Lower leg skin (tissue), 4 donors: ENCODE results near the gene PCDH9. TPM values are rescaled to one million over a fixed set of nuclear protein-coding genes. Genes with fewer than 3 reads are reported as not detected.

Source experiments
- DNase-seq, 2 donors: peaks; one replicate each; pipeline ENCODE4 v3.0.0-alpha.2; 2019; ENCODE audit warnings: low spot score in 2 of 2
- H3K4me3 ChIP-seq: fragments of 200-600 bp; sonication (generic); 2 replicates; pipeline ENCODE4 v1.5.1; 2017; ENCODE audit warnings: mild to moderate bottlenecking, low read depth; ENCODE audit not compliant: poor library complexity, severe bottlenecking
- CTCF ChIP-seq, 3 donors: fragments of 450-650 bp; IDR thresholded peaks; one replicate each; pipeline ENCODE4 v1.5.1; 2016; ENCODE audit warnings: antibody characterized with exemption in 3 of 3, mild to moderate bottlenecking in 3 of 3, moderate library complexity in 2 of 3
- POLR2A ChIP-seq, 2 donors: fragments of 450-650 bp; IDR thresholded peaks; one replicate each; pipeline ENCODE4 v1.6.1; 2016 to 2017; ENCODE audit warnings: antibody characterized with exemption in 2 of 2, mild to moderate bottlenecking in 1 of 2, moderate library complexity in 1 of 2
- WGBS, 2 donors: methylation state at CpG; one replicate each; pipeline ENCODE4 v1.1.5; 2018; 5-methylcytosine and 5-hydroxymethylcytosine counted together
- intact Hi-C: fragments of 100-400 bp; cut with DNase I; formaldehyde crosslinking; loops from one replicate; pipeline ENCODE4 v1.15.0; 2023; ENCODE audit warnings: low total_unique reads
- total RNA-seq, 4 donors: library from RNA; depleted of rRNA; stranded (reverse); fragments of >200 nt; gene quantifications; one replicate each; pipeline ENCODE4 v1.1.0, GENCODE V29; 2016

Gene PCDH9
- total RNA-seq, 4 donors from 2014 or later = 0.21 to 0.84 (median 0.36) TPM

- TF ChIP-seq CTCF (IDR thresholded peaks at IDR 0.05) (no peak), POLR2A (IDR thresholded peaks at IDR 0.05) (no peak)
- no peak overlapping the region for H3K4me3 ChIP-seq
- WGBS, 2 donors = 78 to 86% methylated on average over 1 of the region's 1 CpG
- intact Hi-C loops = no loop called here
- no peak for DNase-seq
Measured at GRCh38 chr13:67131393-67131792, 98.7 kb downstream of the PCDH9 start.

GRCh38 chr13:67130444-67130843, 99.7 kb downstream of the PCDH9 start:
- TF ChIP-seq CTCF (IDR thresholded peaks at IDR 0.05) (no peak), POLR2A (IDR thresholded peaks at IDR 0.05) (no peak)
- H3K4me3 ChIP-seq = no peak overlapping the region
- 89 to 98% methylated on average over 4 of the region's 5 CpGs for WGBS, 2 donors
- DNase-seq = no peak
- intact Hi-C loops = no loop called here

GRCh38 chr13:67128136-67128535, 102.0 kb downstream of the PCDH9 start:
- intact Hi-C loops = no loop called here
- no peak for DNase-seq
- no peak for TF ChIP-seq POLR2A (IDR thresholded peaks at IDR 0.05)
- TF ChIP-seq CTCF (IDR thresholded peaks at IDR 0.05) = no peak
- no peak overlapping the region for H3K4me3 ChIP-seq
- WGBS, 2 donors = 82 to 84% methylated on average over 3 of the region's 3 CpGs

GRCh38 chr13:67125681-67126080, 104.5 kb downstream of the PCDH9 start:
- no peak for DNase-seq

GRCh38 chr13:67123165-67123564, 107.0 kb downstream of the PCDH9 start:
- no peak for TF ChIP-seq CTCF (IDR thresholded peaks at IDR 0.05)
- TF ChIP-seq POLR2A (IDR thresholded peaks at IDR 0.05) = no peak
- H3K4me3 ChIP-seq = no peak overlapping the region
- intact Hi-C loops = no loop called here
- 24 to 25% methylated on average over 3 of the region's 3 CpGs for WGBS, 2 donors
- DNase-seq = no peak

More at GRCh38 chr13:67125681-67126080, 104.5 kb downstream of the PCDH9 start:
- intact Hi-C loops = no loop called here
- TF ChIP-seq CTCF (IDR thresholded peaks at IDR 0.05) (no peak), POLR2A (IDR thresholded peaks at IDR 0.05) (no peak)
- no peak overlapping the region for H3K4me3 ChIP-seq

- 59 to 75% methylated on average over 6 of the region's 6 CpGs for WGBS, 2 donors
- intact Hi-C loops = no loop called here
- no peak for DNase-seq
- no peak overlapping the region for H3K4me3 ChIP-seq
- TF ChIP-seq POLR2A (IDR thresholded peaks at IDR 0.05) = no peak
- TF ChIP-seq CTCF (IDR thresholded peaks at IDR 0.05) = no peak
Measured at GRCh38 chr13:67122251-67122650, 107.9 kb downstream of the PCDH9 start.
